Kasumi-1 (cell line): ENCODE measurements around the gene PTPRK.

Experiments used
- DNase-seq, 2 experiments: peaks; one replicate each; lab custom pipeline; 2025; lab: John Stamatoyannopoulos, UW

The PTPRK gene

GRCh38 chr6:128520436-128521281 lies at the start of gene PTPRK:
PTPRK (minus strand) TSS chr6:128520599; CDS start chr6:128520358, 241 bp downstream.
- peak; percentile 69 to 82 for DNase-seq

GRCh38 chr6:128567029-128567428 lies 46.6 kb upstream of the PTPRK start:
- DNase-seq: no peak

- DNase-seq: no peak
Observed at GRCh38 chr6:128560966-128561365, 40.6 kb upstream of the PTPRK start.

- DNase-seq: peak in 1 of 2 experiments; percentile 4
Observed at GRCh38 chr6:128558924-128559323, 38.5 kb upstream of the PTPRK start.

- DNase-seq: no peak
Observed at GRCh38 chr6:128558021-128558420, 37.6 kb upstream of the PTPRK start.

- DNase-seq: no peak
Observed at GRCh38 chr6:128557081-128557480, 36.7 kb upstream of the PTPRK start.

- no peak for DNase-seq
Observed at GRCh38 chr6:128554302-128554701, 33.9 kb upstream of the PTPRK start.

- no peak for DNase-seq
Observed at GRCh38 chr6:128541261-128541660, 20.9 kb upstream of the PTPRK start.

GRCh38 chr6:128538763-128539162 lies 18.4 kb upstream of the PTPRK start:
- no peak for DNase-seq

GRCh38 chr6:128532827-128533226 lies 12.4 kb upstream of the PTPRK start:
- no peak for DNase-seq

GRCh38 chr6:128532136-128532535 lies 11.7 kb upstream of the PTPRK start:
- DNase-seq: no peak

- no peak for DNase-seq
Observed at GRCh38 chr6:128531696-128532095, 11.3 kb upstream of the PTPRK start.

GRCh38 chr6:128528241-128528640 lies 7.8 kb upstream of the PTPRK start:
- no peak for DNase-seq

- no peak for DNase-seq
Observed at GRCh38 chr6:128527375-128527774, 7.0 kb upstream of the PTPRK start.

GRCh38 chr6:128526152-128526914 lies 5.9 kb upstream of the PTPRK start:
- no peak for DNase-seq

GRCh38 chr6:128525406-128525805 lies 5.0 kb upstream of the PTPRK start:
- no peak for DNase-seq

- no peak for DNase-seq
Observed at GRCh38 chr6:128521282-128521632, 858 bp upstream of the PTPRK start.

- peak; percentile 59 for DNase-seq
Observed at GRCh38 chr6:128519931-128520435, 416 bp downstream of the PTPRK start.

- peak; percentile 21 to 25 for DNase-seq
Observed at GRCh38 chr6:128519132-128519930, 1.1 kb downstream of the PTPRK start.

- DNase-seq: no peak
Observed at GRCh38 chr6:128518434-128519131, 1.8 kb downstream of the PTPRK start.

- no peak for DNase-seq
Observed at GRCh38 chr6:128517124-128517523, 3.3 kb downstream of the PTPRK start.

GRCh38 chr6:128516514-128516898 lies 3.9 kb downstream of the PTPRK start:
- DNase-seq: peak; percentile 26 to 50
